HG03571 (cell line): ENCODE data around the gene TENT5D.
"Not testable (repeated sequence)": the region's sequence is repeated elsewhere in the genome, so short reads cannot be mapped to it uniquely, and the experiment has no call there.

Experiments
- ATAC-seq: cut with Tn5 transposase; IDR thresholded peaks from one replicate; pipeline ENCODE4 v1.9.1; 2021; ENCODE audit not compliant: unreplicated experiment

The TENT5D gene

DNA sequence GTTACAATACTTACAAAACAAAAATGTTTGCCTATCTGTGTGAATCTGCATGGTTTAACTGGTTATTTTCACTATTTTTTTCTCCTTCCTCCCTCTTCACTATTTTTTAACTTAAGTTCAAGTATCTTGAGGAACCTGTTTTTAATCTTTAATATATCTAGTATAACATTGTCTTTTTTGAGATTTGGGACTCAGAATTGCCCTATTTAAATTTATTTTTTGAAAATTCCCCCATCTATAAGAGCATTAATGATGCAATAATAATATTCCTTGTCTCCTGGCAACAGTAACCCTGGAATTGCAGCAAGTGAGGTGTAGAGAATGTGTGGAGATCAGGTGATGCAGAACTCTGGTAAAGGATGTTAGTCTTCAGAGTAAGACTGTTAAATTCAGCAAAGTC, at the start of gene TENT5D:
TENT5D (plus strand) TSS at position 301 of the 400 bp plus-strand sequence. CDS start 22,093 bp downstream, outside the sequence.
- ATAC-seq = no peak

DNA sequence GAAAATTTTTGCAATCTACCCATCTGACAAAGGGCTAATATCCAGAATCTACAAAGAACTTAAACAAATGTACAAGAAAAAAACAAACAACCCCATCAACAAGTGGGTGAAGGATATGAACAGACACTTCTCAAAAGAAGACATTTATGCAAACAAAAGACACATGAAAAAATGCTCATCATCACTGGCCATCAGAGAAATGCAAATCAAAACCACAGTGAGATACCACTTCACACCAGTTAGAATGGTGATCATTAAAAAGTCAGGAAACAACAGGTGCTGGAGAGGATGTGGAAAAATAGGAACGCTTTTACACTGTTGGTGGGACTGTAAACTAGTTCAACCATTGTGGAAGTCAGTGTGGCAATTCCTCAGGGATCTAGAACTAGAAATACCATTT, 34.6 kb upstream of the TENT5D start:
- not testable (repeated sequence) for ATAC-seq

DNA sequence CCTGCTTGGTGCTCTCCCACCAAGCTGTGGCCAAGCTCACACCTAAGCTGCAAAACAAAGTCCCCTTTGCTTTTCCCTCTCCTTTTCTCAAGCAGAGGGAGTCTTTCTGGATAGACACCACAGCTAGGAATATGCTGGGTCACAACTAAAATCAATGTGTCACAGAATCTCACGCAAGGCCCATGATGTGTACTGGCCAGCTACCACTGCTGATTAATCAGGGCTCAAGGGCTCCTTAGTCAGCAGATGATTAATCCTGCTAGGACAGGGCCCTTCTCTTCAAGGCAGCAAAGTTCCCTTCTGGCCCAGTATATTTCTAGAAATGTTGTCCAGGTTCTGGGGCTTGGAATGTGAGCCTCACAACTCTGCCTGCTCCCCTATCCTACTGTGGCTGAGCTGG, 32.0 kb upstream of the TENT5D start:
- ATAC-seq = no peak

DNA sequence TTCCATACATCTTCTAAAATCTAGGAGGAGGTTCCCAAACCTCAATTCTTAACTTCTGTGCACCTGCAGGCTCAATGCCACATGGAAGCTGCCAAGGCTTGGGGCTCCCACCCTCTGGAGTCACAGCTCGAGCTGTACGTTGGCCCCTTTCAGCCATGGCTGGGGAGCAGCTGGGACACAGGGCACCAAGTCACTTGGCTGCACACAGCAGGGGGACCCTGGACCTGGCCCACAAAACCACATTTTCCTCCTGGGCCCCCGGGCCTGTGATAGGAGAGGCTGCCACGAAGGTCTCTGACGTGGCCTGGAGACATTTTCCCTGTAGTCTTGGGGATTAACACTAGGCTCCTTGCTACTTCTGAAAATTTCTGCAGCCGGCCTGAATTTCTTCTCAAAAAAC, 8.2 kb upstream of the TENT5D start:
- no peak for ATAC-seq

DNA sequence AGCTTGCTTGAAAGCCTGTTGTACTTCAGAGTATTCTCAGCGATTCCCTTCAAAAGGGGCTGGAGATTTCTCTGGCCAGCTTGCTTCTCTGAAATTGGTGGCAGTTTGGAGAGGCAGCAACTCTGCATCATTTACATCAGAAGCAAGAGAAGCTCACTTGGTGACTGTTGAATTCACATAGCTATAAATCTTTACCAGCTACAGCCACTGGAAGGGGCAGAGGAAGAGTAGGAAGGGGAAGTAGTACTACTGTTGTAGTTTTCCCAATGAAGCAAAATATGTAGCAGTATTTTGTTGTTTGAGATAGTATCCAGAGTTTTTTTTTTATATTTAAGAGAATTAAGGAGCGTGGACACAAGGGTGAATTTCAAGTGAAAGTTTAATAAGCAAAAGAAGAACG, 2.8 kb downstream of the TENT5D start:
- ATAC-seq = no peak

DNA sequence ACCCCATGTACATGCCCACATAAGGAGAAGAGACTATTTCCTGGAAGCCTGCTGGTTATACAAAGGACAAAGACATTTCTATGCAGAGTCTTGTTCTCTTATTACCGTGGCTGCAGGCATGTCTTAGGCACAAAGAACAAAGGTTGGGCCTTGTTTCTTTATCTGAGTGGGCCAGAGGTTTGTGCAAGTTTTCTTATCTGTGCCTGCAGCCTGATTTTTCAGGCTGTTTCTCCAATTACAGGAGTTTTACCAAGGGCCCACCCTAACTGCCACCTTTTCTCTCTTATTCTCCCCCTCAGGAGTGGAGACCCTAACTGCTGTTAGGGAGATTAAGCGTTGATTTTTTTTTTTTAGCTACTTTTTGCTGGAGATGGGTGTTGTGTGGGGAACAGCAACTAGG, 3.5 kb downstream of the TENT5D start:
- ATAC-seq = no peak

DNA sequence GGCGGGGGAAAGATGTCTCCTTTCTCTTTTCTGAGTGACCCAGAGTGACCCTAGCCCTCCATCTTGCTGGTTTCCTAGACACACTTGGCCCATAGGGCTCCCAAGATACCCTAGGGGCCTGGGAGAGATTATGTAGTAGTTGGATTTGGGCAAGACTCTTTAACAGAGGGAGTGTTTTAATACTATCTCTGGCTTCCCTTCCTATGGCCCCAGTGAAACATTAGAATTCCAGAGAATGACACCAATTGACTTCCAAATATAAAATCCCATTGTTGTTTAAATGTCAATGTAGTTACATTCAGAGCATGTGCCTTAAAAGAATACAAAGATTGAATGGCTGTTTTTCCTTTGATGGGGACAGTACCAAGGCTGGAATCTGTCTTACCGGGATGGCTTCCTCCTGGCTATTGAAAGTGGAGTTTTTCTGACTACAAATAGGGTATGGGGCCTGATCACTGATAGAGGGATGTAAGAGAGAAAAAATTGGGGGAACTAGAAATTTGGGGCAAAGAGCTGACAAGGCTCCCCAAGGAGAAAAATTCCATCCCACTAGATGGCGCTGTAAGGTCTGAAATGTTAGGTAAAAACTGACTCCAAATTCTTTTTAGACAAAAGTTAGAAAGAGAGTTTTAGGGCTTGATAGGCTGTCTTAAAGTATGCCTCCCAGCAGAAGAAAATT, 10.7 kb downstream of the TENT5D start:
- no peak for ATAC-seq

DNA sequence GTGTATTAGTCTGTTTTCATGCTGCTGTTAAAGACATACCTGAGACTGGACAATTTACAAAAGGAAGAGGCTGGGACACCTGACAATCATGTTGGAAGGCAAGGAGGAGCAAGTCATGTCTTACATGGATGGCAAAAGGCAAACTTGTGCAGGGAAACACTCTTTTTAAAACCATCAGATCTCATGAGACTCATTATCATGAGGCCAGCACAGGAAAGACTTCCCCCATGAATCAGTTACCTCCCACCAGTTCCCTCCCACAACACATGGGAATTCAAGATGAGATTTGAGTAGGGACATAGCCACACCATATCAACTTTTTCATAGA, 11.2 kb downstream of the TENT5D start:
- ATAC-seq = no peak

DNA sequence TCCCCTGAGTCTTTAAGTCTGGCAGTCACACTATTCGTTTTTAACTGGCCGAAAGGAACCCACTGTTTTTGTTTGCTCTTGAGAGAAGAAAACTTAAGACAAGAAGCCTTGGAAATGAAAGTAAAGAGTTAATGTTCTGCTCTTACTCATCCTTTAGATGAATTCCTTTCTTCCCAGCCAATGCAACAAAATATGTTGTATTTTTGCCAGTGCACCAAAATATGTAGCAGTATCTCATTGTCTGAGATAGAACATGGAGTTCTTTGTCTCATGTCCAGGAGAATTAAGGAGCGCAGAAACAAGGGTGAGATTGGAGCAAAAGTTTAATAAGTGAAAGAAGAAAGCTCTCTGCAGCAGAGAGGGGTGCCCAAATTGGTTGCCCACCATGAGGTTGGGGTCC, 12.2 kb downstream of the TENT5D start:
- no peak for ATAC-seq

DNA sequence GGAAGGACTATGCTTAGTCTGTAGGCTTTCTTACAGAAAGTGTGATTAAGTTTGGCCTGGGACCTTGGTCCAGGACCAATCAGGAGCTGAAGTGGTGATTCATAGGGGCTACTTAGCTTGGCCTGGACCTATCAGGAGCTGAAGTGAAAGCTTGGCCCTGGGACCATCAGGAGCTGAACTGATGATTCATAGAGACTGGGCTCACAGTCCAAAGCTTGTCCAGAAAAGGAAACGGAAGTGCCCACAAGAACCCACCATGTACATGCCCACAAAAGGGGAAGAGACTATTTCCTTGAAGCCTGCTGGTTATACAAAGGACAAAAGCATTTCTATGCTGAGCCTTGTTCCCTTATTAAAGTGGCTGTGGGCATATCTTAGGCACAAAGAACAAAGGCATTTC, 12.6 kb downstream of the TENT5D start:
- no peak for ATAC-seq

DNA sequence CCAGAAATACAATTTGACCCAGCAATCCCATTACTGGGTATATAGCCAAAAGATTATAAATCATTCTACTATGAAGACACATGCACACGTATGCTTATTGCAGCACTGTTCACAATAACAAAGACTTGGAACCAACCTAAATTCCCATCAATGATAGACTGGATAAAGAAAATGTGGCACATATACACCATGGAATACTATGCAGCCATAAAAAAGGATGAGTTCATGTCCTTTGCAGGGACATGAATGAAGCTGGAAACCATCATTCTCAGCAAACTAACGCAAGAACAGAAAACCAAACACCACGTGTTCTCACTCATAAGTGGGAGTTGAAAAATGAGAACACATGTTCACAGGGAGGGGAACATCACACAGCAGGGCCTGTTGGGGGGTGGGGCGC, 47.9 kb downstream of the TENT5D start:
- ATAC-seq = not testable (repeated sequence)

DNA sequence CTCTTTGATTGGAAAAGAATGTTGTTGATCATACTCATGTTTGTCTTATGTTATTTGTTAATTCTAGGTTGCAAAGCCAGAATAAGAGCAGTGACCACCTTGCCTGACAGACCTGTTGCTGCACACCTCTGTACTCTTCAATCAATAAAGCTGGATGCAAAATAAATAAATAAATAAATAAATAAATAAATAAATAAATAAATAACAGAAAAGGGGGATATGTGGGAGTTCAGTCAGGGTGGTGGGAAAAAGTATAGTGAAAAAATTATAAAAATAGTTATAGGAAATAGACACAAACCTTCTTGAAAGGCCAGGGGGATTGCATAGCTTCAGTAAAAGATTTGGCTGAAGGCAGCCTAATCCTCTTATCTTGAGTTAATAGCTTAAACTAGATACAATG, 51.3 kb downstream of the TENT5D start:
- ATAC-seq = no peak

DNA sequence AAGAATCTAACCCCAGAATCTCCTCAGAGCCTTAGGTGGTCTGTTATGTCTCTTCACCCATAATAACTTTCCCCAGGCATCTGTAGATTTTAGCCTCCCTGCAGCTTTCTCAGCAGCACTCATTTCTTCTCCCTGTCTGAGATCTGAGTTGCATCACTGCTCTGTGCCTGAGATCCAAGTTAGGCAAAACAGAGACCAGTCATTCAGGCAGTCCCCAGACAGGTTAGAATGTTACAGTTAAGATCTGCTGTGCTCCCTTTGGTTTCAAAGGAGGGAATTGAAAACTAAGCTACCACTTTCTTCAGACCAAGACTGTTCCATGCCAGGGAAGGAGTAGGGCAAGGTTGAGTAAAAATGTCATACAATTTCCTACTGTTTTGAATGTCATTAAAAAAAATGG, 65.3 kb downstream of the TENT5D start:
- no peak for ATAC-seq

DNA sequence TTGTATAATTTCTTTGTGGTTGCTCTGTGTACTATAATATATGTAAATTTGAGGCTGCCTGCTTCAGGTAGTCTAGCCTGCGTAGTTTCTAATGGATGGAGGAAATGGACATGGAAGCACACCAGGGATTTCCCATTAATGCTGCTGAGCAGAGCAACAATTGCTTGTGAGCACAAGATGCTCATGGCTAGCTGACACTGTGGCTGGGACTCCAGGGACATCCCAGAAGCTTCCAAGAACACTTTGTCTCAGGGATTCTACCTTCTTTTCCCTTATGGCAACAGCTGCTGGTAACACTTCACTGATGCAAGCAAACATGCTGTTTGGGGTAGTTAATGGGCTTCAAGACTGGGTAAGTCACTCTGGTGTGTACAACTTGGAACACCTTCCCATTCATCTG, 66.1 kb downstream of the TENT5D start:
- no peak for ATAC-seq

DNA sequence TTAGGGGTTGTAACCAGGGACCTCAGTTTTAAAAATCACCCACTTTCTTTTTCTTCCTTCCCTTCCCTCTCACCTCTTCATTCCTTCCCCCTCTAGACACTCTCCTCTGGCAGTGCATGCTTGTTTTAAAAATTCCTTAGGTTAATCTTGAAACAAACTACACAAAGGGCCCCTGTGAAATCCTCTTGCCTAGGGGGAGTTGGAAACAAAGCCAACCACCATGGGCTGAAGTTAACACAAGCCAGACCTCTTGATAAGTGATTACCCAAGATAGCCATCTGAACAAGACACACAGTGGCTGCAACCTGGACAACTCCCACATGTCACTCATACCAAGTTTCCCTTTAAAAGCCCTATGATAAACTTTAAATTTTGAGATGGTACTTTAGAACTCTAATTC, 68.9 kb downstream of the TENT5D start:
- no peak for ATAC-seq
